BLaER1 (cell line): Measurements from ENCODE around the gene ADCY5.

Experiments
- H3K27ac ChIP-seq: shearing (Covaris generic); formaldehyde crosslinking; 2 replicates; pipeline ENCODE4 v1.8.1; 2022
- H3K27me3 ChIP-seq: shearing (Covaris generic); formaldehyde crosslinking; 2 replicates; pipeline ENCODE4 v1.8.1; 2022
- H3K36me3 ChIP-seq: shearing (Covaris generic); formaldehyde crosslinking; 2 replicates; pipeline ENCODE4 v1.8.1; 2022
- H3K4me1 ChIP-seq: shearing (Covaris generic); formaldehyde crosslinking; 2 replicates; pipeline ENCODE4 v1.8.1; 2022
- H3K4me2 ChIP-seq: shearing (Covaris generic); formaldehyde crosslinking; 2 replicates; pipeline ENCODE4 v1.8.1; 2022
- H3K4me3 ChIP-seq: shearing (Covaris generic); formaldehyde crosslinking; 2 replicates; pipeline ENCODE4 v1.8.1; 2022
- H3K9ac ChIP-seq: shearing (Covaris generic); formaldehyde crosslinking; 2 replicates; pipeline ENCODE4 v1.8.1; 2022
- H3K9me3 ChIP-seq: shearing (Covaris generic); formaldehyde crosslinking; 2 replicates; pipeline ENCODE4 v1.8.1; 2022
- H4K20me1 ChIP-seq: shearing (Covaris generic); formaldehyde crosslinking; 2 replicates; pipeline ENCODE4 v1.8.1; 2022
- Cebpa-rat ChIP-seq: shearing (Covaris generic); IDR thresholded peaks from 2 replicates; pipeline ENCODE4 v1.8.1; 2022

Gene ADCY5

GRCh38 chr3:123353850-123354233 is 95.0 kb downstream of the ADCY5 start:
- H3K36me3 ChIP-seq = no peaks in the 10 kb centered on the region

GRCh38 chr3:123353227-123353849 is 95.6 kb downstream of the ADCY5 start:
- no peak for TF ChIP-seq Cebpa-rat
- Histone ChIP-seq H4K20me1 (no peaks in the 10 kb centered on the region), H3K27ac (no peak overlapping the region), H3K4me2 (no peak overlapping the region), H3K27me3 (no peaks in the 10 kb centered on the region), H3K4me3 (no peak overlapping the region), H3K9me3 (peaks cover 25% of the 10 kb centered on the region), H3K36me3 (no peaks in the 10 kb centered on the region), H3K4me1 (peaks cover 42% of the 10 kb centered on the region), H3K9ac (no peak overlapping the region)

More at GRCh38 chr3:123353850-123354233, 95.0 kb downstream of the ADCY5 start:
- no peak overlapping the region for H3K4me2 ChIP-seq
- H3K4me3 ChIP-seq = no peak overlapping the region
- H3K27me3 ChIP-seq = no peaks in the 10 kb centered on the region
- peaks cover 44% of the 10 kb centered on the region for H3K4me1 ChIP-seq
- H3K9ac ChIP-seq = no peak overlapping the region
- H3K9me3 ChIP-seq = peaks cover 25% of the 10 kb centered on the region
- no peaks in the 10 kb centered on the region for H4K20me1 ChIP-seq
- H3K27ac ChIP-seq = no peak overlapping the region
- no peak for TF ChIP-seq Cebpa-rat

GRCh38 chr3:123352134-123352554 is 96.7 kb downstream of the ADCY5 start:
- Histone ChIP-seq H3K4me2 (peak overlapping the region; percentile 4; the same call in 1 of the 2 replicates), H3K9ac (no peak overlapping the region), H3K4me3 (no peak overlapping the region), H3K9me3 (peaks cover 25% of the 10 kb centered on the region), H3K4me1 (peaks cover 42% of the 10 kb centered on the region), H3K27me3 (no peaks in the 10 kb centered on the region), H3K27ac (no peak overlapping the region), H3K36me3 (no peaks in the 10 kb centered on the region), H4K20me1 (no peaks in the 10 kb centered on the region)
- TF ChIP-seq Cebpa-rat = no peak

- H3K9ac ChIP-seq = no peak overlapping the region
- no peaks in the 10 kb centered on the region for H4K20me1 ChIP-seq
- H3K27me3 ChIP-seq = no peaks in the 10 kb centered on the region
- H3K4me2 ChIP-seq = no peak overlapping the region
- H3K4me1 ChIP-seq = peaks cover 44% of the 10 kb centered on the region
- no peak overlapping the region for H3K4me3 ChIP-seq
- TF ChIP-seq Cebpa-rat = no peak
- H3K27ac ChIP-seq = no peak overlapping the region
- peaks cover 25% of the 10 kb centered on the region for H3K9me3 ChIP-seq
- no peaks in the 10 kb centered on the region for H3K36me3 ChIP-seq
Observed at GRCh38 chr3:123351501-123351900, 97.4 kb downstream of the ADCY5 start.

- no peak overlapping the region for H3K9ac ChIP-seq
- H4K20me1 ChIP-seq = no peaks in the 10 kb centered on the region
- TF ChIP-seq Cebpa-rat = no peak
- peaks cover 44% of the 10 kb centered on the region for H3K4me1 ChIP-seq
- no peaks in the 10 kb centered on the region for H3K36me3 ChIP-seq
- peak overlapping the region; percentile 28 for H3K4me2 ChIP-seq
- H3K27ac ChIP-seq = no peak overlapping the region
- H3K9me3 ChIP-seq = peaks cover 25% of the 10 kb centered on the region
- no peak overlapping the region for H3K4me3 ChIP-seq
- H3K27me3 ChIP-seq = no peaks in the 10 kb centered on the region
Observed at GRCh38 chr3:123350971-123351370, 97.9 kb downstream of the ADCY5 start.

- Histone ChIP-seq H3K4me2 (peak overlapping the region; percentile 55), H3K4me1 (peaks cover 50% of the 10 kb centered on the region), H3K9ac (no peak overlapping the region), H3K27ac (no peak overlapping the region), H3K4me3 (no peak overlapping the region), H3K36me3 (no peaks in the 10 kb centered on the region), H3K9me3 (peaks cover 15% of the 10 kb centered on the region), H3K27me3 (no peaks in the 10 kb centered on the region), H4K20me1 (no peaks in the 10 kb centered on the region)
- no peak for TF ChIP-seq Cebpa-rat
Observed at GRCh38 chr3:123349566-123350435, 99.1 kb downstream of the ADCY5 start.

GRCh38 chr3:123349201-123349535 is 99.7 kb downstream of the ADCY5 start:
- H3K36me3 ChIP-seq = no peaks in the 10 kb centered on the region
- no peak overlapping the region for H3K9ac ChIP-seq
- H3K27ac ChIP-seq = no peak overlapping the region
- H3K4me1 ChIP-seq = peaks cover 56% of the 10 kb centered on the region
- no peak overlapping the region for H3K4me3 ChIP-seq
- H3K9me3 ChIP-seq = peaks cover 9% of the 10 kb centered on the region; the same call in 1 of the 2 replicates
- no peaks in the 10 kb centered on the region for H3K27me3 ChIP-seq
- H3K4me2 ChIP-seq = no peak overlapping the region
- TF ChIP-seq Cebpa-rat = no peak
- H4K20me1 ChIP-seq = no peaks in the 10 kb centered on the region

- Histone ChIP-seq H3K9me3 (0 out of 2 replicates have a peak, but pooled peaks cover 4% of the 10 kb centered on the region), H3K27me3 (no peaks in the 10 kb centered on the region), H3K4me2 (no peak overlapping the region), H3K36me3 (no peaks in the 10 kb centered on the region), H3K4me1 (peaks cover 62% of the 10 kb centered on the region), H3K27ac (no peak overlapping the region), H4K20me1 (no peaks in the 10 kb centered on the region), H3K9ac (no peak overlapping the region), H3K4me3 (no peak overlapping the region)
- TF ChIP-seq Cebpa-rat = no peak
Observed at GRCh38 chr3:123348471-123349200, 100.3 kb downstream of the ADCY5 start.

GRCh38 chr3:123347691-123348264 is 101.1 kb downstream of the ADCY5 start:
- Histone ChIP-seq H3K9ac (no peak overlapping the region), H3K9me3 (no peaks in the 10 kb centered on the region), H3K27ac (no peak overlapping the region), H3K4me3 (no peak overlapping the region), H3K4me1 (peaks cover 69% of the 10 kb centered on the region), H3K36me3 (no peaks in the 10 kb centered on the region), H4K20me1 (no peaks in the 10 kb centered on the region), H3K27me3 (no peaks in the 10 kb centered on the region), H3K4me2 (peak overlapping the region; percentile 20; the same call in 1 of the 2 replicates)
- TF ChIP-seq Cebpa-rat = no peak
